Mesenchymal stem cell (in vitro differentiated cells and primary cell): Measurements from ENCODE around the gene B3GNT9.

Experiments used
- DNase-seq: peaks from one replicate; pipeline ENCODE4 v3.0.0-alpha.2; 2013
- H2AFZ ChIP-seq: one replicate; pipeline ENCODE4 v1.6.1; 2013; ENCODE audit warnings: low read depth, mild to moderate bottlenecking, control low read depth, inconsistent platforms, low read length, moderate library complexity
- H2AK5ac ChIP-seq: 2 replicates; pipeline ENCODE4 v1.6.1; 2013; ENCODE audit warnings: low read length, moderate library complexity, mild to moderate bottlenecking, inconsistent platforms; ENCODE audit not compliant: severe bottlenecking
- H2BK120ac ChIP-seq: one replicate; pipeline ENCODE4 v1.6.1; 2013; ENCODE audit warnings: low read depth, mild to moderate bottlenecking, inconsistent platforms, low read length, moderate library complexity
- H2BK12ac ChIP-seq, 2 experiments: one replicate each; pipeline ENCODE4 v1.6.1; 2013; ENCODE audit warnings: inconsistent platforms in 2 of 2, low read length in 2 of 2, mild to moderate bottlenecking in 2 of 2, moderate library complexity in 2 of 2, control low read depth in 1 of 2
- H2BK15ac ChIP-seq: one replicate; pipeline ENCODE4 v1.6.1; 2013; ENCODE audit warnings: mild to moderate bottlenecking, low read depth, inconsistent platforms; ENCODE audit not compliant: poor library complexity, severe bottlenecking
- H2BK5ac ChIP-seq: 2 replicates; pipeline ENCODE4 v1.6.1; 2013; ENCODE audit warnings: low read depth, mild to moderate bottlenecking, low read length, control low read depth, inconsistent platforms; ENCODE audit not compliant: poor library complexity, severe bottlenecking
- H3K14ac ChIP-seq, 2 experiments: one replicate each; pipeline ENCODE4 v1.6.1; 2013; ENCODE audit warnings: inconsistent platforms in 2 of 2, low read length in 2 of 2, control low read depth in 1 of 2, mild to moderate bottlenecking in 1 of 2, moderate library complexity in 1 of 2
- H3K18ac ChIP-seq, 2 experiments: one replicate each; pipeline ENCODE4 v1.6.1; 2013; ENCODE audit warnings: inconsistent platforms in 2 of 2, low read length in 2 of 2, control low read depth in 1 of 2, low read depth in 1 of 2, mild to moderate bottlenecking in 1 of 2
- H3K23ac ChIP-seq, 2 experiments: one replicate each; pipeline ENCODE4 v1.6.1; 2013; ENCODE audit warnings: inconsistent platforms in 2 of 2, low read length in 2 of 2, mild to moderate bottlenecking in 2 of 2, moderate library complexity in 2 of 2, control low read depth in 1 of 2
- H3K27ac ChIP-seq: 2 replicates; pipeline ENCODE4 v1.5.1; 2013; ENCODE audit warnings: mild to moderate bottlenecking, moderate library complexity, low read length, control low read depth, inconsistent platforms; ENCODE audit not compliant: poor library complexity, severe bottlenecking
- H3K27me3 ChIP-seq, 2 experiments: 2 replicates each; pipeline versions ENCODE4 v1.6.1 to v1.7.0; 2013; ENCODE audit warnings: low read length in 2 of 2, mild to moderate bottlenecking in 2 of 2, moderate library complexity in 2 of 2, control low read depth in 1 of 2, inconsistent platforms in 1 of 2; ENCODE audit not compliant: control insufficient read depth in 1 of 2, insufficient read depth in 1 of 2
- H3K36me3 ChIP-seq, 2 experiments: 2 replicates each; pipeline versions ENCODE4 v1.6.1 to v1.7.0; 2013; ENCODE audit warnings: low read length in 2 of 2, control low read depth in 1 of 2, inconsistent platforms in 1 of 2, low read depth in 1 of 2, mild to moderate bottlenecking in 1 of 2; ENCODE audit not compliant: insufficient read depth in 2 of 2, control insufficient read depth in 1 of 2
- H3K4ac ChIP-seq, 2 experiments: one replicate each; pipeline ENCODE4 v1.6.1; 2013; ENCODE audit warnings: inconsistent platforms in 2 of 2, low read length in 2 of 2, mild to moderate bottlenecking in 2 of 2, moderate library complexity in 2 of 2, control low read depth in 1 of 2, low read depth in 1 of 2
- H3K4me1 ChIP-seq: 2 replicates; pipeline ENCODE4 v1.6.1; 2013; ENCODE audit warnings: low read depth, low read length, control low read depth; ENCODE audit not compliant: control insufficient read depth, insufficient read depth
- H3K4me2 ChIP-seq: 2 replicates; pipeline ENCODE4 v1.6.1; 2013; ENCODE audit warnings: low read length, mild to moderate bottlenecking, inconsistent platforms; ENCODE audit not compliant: poor library complexity, severe bottlenecking
- H3K4me3 ChIP-seq, 2 experiments: 2 replicates each; pipeline versions ENCODE4 v1.5.1 to v1.7.0; 2013; ENCODE audit warnings: low read length in 2 of 2, mild to moderate bottlenecking in 2 of 2, control low read depth in 1 of 2, low read depth in 1 of 2; ENCODE audit not compliant: insufficient read depth in 1 of 2
- H3K79me1 ChIP-seq: replicated peaks from 2 replicates; pipeline ENCODE4 v1.6.1; 2013; ENCODE audit warnings: mild to moderate bottlenecking, control low read depth, low read length, inconsistent platforms; ENCODE audit not compliant: poor library complexity, severe bottlenecking
- H3K9ac ChIP-seq: 2 replicates; pipeline ENCODE4 v1.7.0; 2013; ENCODE audit warnings: mild to moderate bottlenecking, low read length, moderate library complexity
- H3K9me3 ChIP-seq: 2 replicates; pipeline ENCODE4 v1.7.0; 2013; ENCODE audit warnings: mild to moderate bottlenecking, low read length; ENCODE audit not compliant: control insufficient read depth
- H4K8ac ChIP-seq: one replicate; pipeline ENCODE4 v1.6.1; 2013; ENCODE audit warnings: inconsistent platforms, mild to moderate bottlenecking, low read length, moderate library complexity
- H4K91ac ChIP-seq: one replicate; pipeline ENCODE4 v1.6.1; 2013; ENCODE audit warnings: mild to moderate bottlenecking, low read length, inconsistent platforms
- WGBS: methylation state at CpG from one replicate; pipeline ENCODE4 v1.1.7; 2013; ENCODE audit warnings: mixed read lengths; 5-methylcytosine and 5-hydroxymethylcytosine counted together

B3GNT9 gene

GRCh38 chr16:67170168-67170948 lies 19.6 kb upstream of the B3GNT9 start, which contains the start of gene NOL3:
Gene NOL3, plus strand, starts transcription at chr16:67170538.
- Histone ChIP-seq H2BK120ac (peak within 1 kb of the TSS; percentile 93), H3K14ac (peak within 1 kb of the TSS in 1 of 2 experiments; percentile 69), H3K4ac (peak within 1 kb of the TSS; percentile 94 to 97), H3K36me3 (peaks cover 0 to 10% of the 10 kb centered on the region in 2 experiments), H2BK15ac (peak within 1 kb of the TSS; percentile 99), H3K23ac (peak within 1 kb of the TSS in 1 of 2 experiments; percentile 79), H3K4me2 (peak within 1 kb of the TSS; percentile 75), H2BK12ac (peak within 1 kb of the TSS; percentile 56 to 81), H3K9me3 (no peaks in the 10 kb centered on the region), H2AFZ (no peak within 1 kb of the TSS), H2AK5ac (peak within 1 kb of the TSS; percentile 3), H3K27me3 (peaks cover 12 to 37% of the 10 kb centered on the region in 2 experiments), H3K4me1 (peaks cover 40% of the 10 kb centered on the region), H3K4me3 (peak within 1 kb of the TSS; percentile 58 to 76), H4K8ac (peak within 1 kb of the TSS; percentile 87), H3K18ac (peak within 1 kb of the TSS; percentile 93), H3K27ac (peak within 1 kb of the TSS; percentile 74), H2BK5ac (no peak within 1 kb of the TSS), H4K91ac (peak within 1 kb of the TSS; percentile 93), H3K9ac (peak within 1 kb of the TSS; percentile 85), H3K79me1 (peaks cover 6% of the 10 kb centered on the region)
- WGBS, result 4% methylated on average over 35 of the region's 50 CpGs
- DNase-seq, result peak; percentile 89

GRCh38 chr16:67169642-67170167 lies 18.9 kb upstream of the B3GNT9 start:
- H3K79me1 ChIP-seq, result peaks cover 6% of the 10 kb centered on the region
- WGBS, result 4% methylated on average over 19 of the region's 24 CpGs
- DNase-seq, result peak; percentile 49

GRCh38 chr16:67169011-67169451 lies 18.2 kb upstream of the B3GNT9 start:
- Histone ChIP-seq H3K27me3 (peaks cover 18 to 48% of the 10 kb centered on the region in 2 experiments), H2BK5ac (no peak overlapping the region), H3K4me1 (peaks cover 44% of the 10 kb centered on the region), H2AK5ac (peak overlapping the region; percentile 27), H3K4ac (peak overlapping the region; percentile 63 to 66), H3K4me3 (peak overlapping the region; percentile 30 to 76), H2BK120ac (peak overlapping the region; percentile 64), H3K18ac (peak overlapping the region in 1 of 2 experiments; percentile 48), H3K36me3 (peaks cover 0 to 3% of the 10 kb centered on the region in 2 experiments), H2AFZ (no peak overlapping the region), H4K91ac (peak overlapping the region; percentile 47), H2BK15ac (no peak overlapping the region), H3K79me1 (peaks cover 6% of the 10 kb centered on the region), H3K9me3 (no peaks in the 10 kb centered on the region), H3K14ac (peak overlapping the region in 1 of 2 experiments; percentile 75), H3K4me2 (no peak overlapping the region), H3K23ac (peak overlapping the region in 1 of 2 experiments; percentile 79), H2BK12ac (peak overlapping the region in 1 of 2 experiments; percentile 81), H4K8ac (peak overlapping the region; percentile 74), H3K27ac (no peak overlapping the region), H3K9ac (peak overlapping the region; percentile 85)
- WGBS, result 41% methylated on average over 9 of the region's 9 CpGs
- DNase-seq, result no peak

More at GRCh38 chr16:67169642-67170167, 18.9 kb upstream of the B3GNT9 start:
- peak overlapping the region; percentile 85 for H3K9ac ChIP-seq
- H3K4ac ChIP-seq, result peak overlapping the region; percentile 63 to 73
- H3K14ac ChIP-seq, result peak overlapping the region in 1 of 2 experiments; percentile 6
- H2BK15ac ChIP-seq, result peak overlapping the region; percentile 99
- peak overlapping the region in 1 of 2 experiments; percentile 79 for H3K23ac ChIP-seq
- peak overlapping the region; percentile 81 to 89 for H3K18ac ChIP-seq
- H2BK5ac ChIP-seq, result no peak overlapping the region
- peaks cover 44% of the 10 kb centered on the region for H3K4me1 ChIP-seq
- peak overlapping the region; percentile 72 for H3K27ac ChIP-seq
- no peak overlapping the region for H4K91ac ChIP-seq
- no peak overlapping the region for H2AFZ ChIP-seq
- peaks cover 0 to 4% of the 10 kb centered on the region in 2 experiments for H3K36me3 ChIP-seq
- peak overlapping the region; percentile 58 to 76 for H3K4me3 ChIP-seq
- peak overlapping the region; percentile 93 for H2BK120ac ChIP-seq
- no peaks in the 10 kb centered on the region for H3K9me3 ChIP-seq
- peak overlapping the region; percentile 81 for H4K8ac ChIP-seq
- peak overlapping the region in 1 of 2 experiments; percentile 81 for H2BK12ac ChIP-seq
- H2AK5ac ChIP-seq, result no peak overlapping the region
- peak overlapping the region; percentile 75 for H3K4me2 ChIP-seq
- H3K27me3 ChIP-seq, result peaks cover 18 to 44% of the 10 kb centered on the region in 2 experiments

DNA sequence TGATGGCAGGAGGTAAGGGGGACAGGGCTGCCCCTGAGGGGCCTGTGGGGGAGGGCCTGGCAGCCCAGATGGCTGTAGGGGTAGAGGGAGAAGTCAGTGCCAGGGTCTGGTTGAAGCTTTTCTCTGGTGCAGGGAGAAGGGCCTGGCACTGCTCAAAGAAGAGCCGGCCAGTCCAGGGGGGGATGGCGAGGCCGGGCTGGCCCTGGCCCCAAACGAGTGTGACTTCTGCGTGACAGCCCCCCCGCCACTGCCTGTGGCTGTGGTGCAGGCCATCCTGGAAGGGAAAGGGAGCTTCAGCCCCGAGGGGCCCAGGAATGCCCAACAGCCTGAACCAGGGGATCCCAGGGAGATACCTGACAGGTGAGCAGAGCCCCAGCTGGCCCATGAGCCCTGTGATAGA lies 16.8 kb upstream of the B3GNT9 start:
- WGBS, result 82% methylated on average over 7 of the region's 7 CpGs
- Histone ChIP-seq H3K4me2 (no peak overlapping the region), H3K79me1 (peaks cover 4% of the 10 kb centered on the region), H3K9ac (no peak overlapping the region), H2AK5ac (peak overlapping the region; percentile 45), H3K4me3 (no peak overlapping the region), H3K23ac (no peak overlapping the region), H3K36me3 (peaks cover 0 to 7% of the 10 kb centered on the region in 2 experiments), H2BK120ac (no peak overlapping the region), H2BK12ac (no peak overlapping the region), H3K27me3 (peaks cover 20 to 60% of the 10 kb centered on the region in 2 experiments), H3K18ac (no peak overlapping the region), H3K4ac (no peak overlapping the region), H2BK5ac (no peak overlapping the region), H3K9me3 (no peaks in the 10 kb centered on the region), H2AFZ (no peak overlapping the region), H4K91ac (peak overlapping the region; percentile 3), H3K14ac (no peak overlapping the region), H2BK15ac (no peak overlapping the region), H4K8ac (no peak overlapping the region), H3K27ac (no peak overlapping the region), H3K4me1 (peaks cover 49% of the 10 kb centered on the region)
- DNase-seq, result no peak
